ENCODE data around the gene MEPCE. TPM values are rescaled to one million over a fixed set of nuclear protein-coding genes. Genes with fewer than 3 reads are reported as not detected.
"Not testable (repeated sequence)": the region's sequence is repeated elsewhere in the genome, so short reads cannot be mapped to it uniquely, and the experiment has no call there.

Gene MEPCE
- total RNA-seq, 1 experiment from 2014 or later = 72.1 TPM

DNA sequence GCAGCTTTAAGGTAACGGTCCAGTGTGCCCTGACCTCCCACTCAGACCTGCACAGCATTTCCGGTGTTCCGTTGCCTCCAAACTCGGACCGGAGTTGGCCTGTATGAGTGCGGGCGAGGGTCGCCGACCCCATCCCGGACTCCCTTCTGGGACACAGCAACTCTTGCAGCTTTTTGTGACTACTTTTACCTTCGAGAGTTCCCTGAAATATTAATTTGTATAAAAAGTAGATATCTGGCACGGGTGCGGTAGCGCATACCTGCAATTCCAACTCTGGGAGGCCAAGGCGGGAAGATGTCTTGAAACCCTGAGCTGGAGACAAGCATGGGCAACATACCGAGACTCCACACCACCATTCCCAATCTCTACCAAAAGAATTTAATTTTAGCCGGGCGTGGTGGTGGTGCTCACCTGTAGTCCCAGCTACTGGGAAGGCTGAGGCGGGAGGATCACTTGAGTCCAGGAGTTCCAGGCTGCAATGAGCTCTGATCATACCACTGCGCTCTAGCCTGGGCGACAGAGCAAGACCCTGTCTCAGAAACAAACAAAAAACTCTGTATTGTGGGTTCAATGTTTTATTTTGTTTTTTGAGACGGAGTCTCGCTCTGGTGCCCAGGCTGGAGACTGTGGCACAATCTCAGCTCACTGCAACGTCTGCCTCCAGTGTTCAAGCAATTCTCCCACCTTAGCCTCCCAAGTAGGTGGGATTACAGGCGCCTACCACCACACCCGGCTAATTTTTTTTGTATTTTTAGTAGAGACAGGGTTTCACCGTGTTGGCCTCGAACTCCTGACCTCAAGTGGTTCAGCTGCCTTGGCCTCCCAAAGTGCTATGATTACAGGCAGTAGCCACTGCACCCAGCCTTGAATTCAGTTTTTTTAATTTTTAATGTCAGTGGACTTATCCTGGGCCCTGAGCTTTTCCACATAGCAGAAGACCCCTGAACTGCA, 7.8 kb downstream of the MEPCE start:
- BruUV-seq (replicated peaks) = no TSS peak
- ATAC-seq (no peak), DNase-seq (ENCODE audit: low read depth, low spot score) (no peak)
- Histone ChIP-seq H3K9me3 (ENCODE audit: control insufficient read depth, insufficient read depth, low read depth, low read length) (no peaks in the 10 kb centered on the region), H3K27ac (ENCODE audit: low read length) (peak overlapping the region; percentile 86), H3K36me3 (ENCODE audit: control insufficient read depth, insufficient read depth, low read length) (no peaks in the 10 kb centered on the region), H3K4me3 (ENCODE audit: low read depth in 2 of 2, low read length in 2 of 2) (peak overlapping the region; percentile 67 to 82), H3K27me3 (ENCODE audit: control insufficient read depth, insufficient read depth, low read length) (no peaks in the 10 kb centered on the region), H3K4me1 (ENCODE audit: control insufficient read depth, insufficient read depth, low read length) (peaks cover 26% of the 10 kb centered on the region)
- in situ Hi-C loops (cut with HindIII; ENCODE audit: low pct_unique_long_range_greater_than_20kb, low sequenced_read_pairs) = no loop called here
- ChIA-PET CTCF (interaction anchor here (0.6 to 1.0 kb wide), 2 partner anchors 31 to 108 kb away, joined by 4 to 11 read pairs; no protein-coding TSS in a partner anchor), POLR2A (interaction anchor here (0.6 to 0.7 kb wide), 2 partner anchors 9 to 297 kb away, joined by 3 to 7 read pairs; no protein-coding TSS in a partner anchor)
- TF ChIP-seq, protein P1, sequence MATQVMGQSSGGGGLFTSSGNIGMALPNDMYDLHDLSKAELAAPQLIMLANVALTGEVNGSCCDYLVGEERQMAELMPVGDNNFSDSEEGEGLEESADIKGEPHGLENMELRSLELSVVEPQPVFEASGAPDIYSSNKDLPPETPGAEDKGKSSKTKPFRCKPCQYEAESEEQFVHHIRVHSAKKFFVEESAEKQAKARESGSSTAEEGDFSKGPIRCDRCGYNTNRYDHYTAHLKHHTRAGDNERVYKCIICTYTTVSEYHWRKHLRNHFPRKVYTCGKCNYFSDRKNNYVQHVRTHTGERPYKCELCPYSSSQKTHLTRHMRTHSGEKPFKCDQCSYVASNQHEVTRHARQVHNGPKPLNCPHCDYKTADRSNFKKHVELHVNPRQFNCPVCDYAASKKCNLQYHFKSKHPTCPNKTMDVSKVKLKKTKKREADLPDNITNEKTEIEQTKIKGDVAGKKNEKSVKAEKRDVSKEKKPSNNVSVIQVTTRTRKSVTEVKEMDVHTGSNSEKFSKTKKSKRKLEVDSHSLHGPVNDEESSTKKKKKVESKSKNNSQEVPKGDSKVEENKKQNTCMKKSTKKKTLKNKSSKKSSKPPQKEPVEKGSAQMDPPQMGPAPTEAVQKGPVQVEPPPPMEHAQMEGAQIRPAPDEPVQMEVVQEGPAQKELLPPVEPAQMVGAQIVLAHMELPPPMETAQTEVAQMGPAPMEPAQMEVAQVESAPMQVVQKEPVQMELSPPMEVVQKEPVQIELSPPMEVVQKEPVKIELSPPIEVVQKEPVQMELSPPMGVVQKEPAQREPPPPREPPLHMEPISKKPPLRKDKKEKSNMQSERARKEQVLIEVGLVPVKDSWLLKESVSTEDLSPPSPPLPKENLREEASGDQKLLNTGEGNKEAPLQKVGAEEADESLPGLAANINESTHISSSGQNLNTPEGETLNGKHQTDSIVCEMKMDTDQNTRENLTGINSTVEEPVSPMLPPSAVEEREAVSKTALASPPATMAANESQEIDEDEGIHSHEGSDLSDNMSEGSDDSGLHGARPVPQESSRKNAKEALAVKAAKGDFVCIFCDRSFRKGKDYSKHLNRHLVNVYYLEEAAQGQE (IDR thresholded peaks at IDR 0.05; ENCODE audit: insufficient read depth in 1 of 2, low read depth in 2 of 2, low read length in 1 of 2) = no peak
- TF ChIP-seq POLR2AphosphoS5 (IDR thresholded peaks at IDR 0.05; ENCODE audit: low read depth, low read length) = no peak
- no peak for TF ChIP-seq TCF7L2 (IDR thresholded peaks at IDR 0.05; ENCODE audit: low read depth, low read length)
- TF ChIP-seq SIN3A (IDR thresholded peaks at IDR 0.05; ENCODE audit: borderline replicate concordance, insufficient read depth, low read depth, low read length) = no peak
- TF ChIP-seq, protein P2, sequence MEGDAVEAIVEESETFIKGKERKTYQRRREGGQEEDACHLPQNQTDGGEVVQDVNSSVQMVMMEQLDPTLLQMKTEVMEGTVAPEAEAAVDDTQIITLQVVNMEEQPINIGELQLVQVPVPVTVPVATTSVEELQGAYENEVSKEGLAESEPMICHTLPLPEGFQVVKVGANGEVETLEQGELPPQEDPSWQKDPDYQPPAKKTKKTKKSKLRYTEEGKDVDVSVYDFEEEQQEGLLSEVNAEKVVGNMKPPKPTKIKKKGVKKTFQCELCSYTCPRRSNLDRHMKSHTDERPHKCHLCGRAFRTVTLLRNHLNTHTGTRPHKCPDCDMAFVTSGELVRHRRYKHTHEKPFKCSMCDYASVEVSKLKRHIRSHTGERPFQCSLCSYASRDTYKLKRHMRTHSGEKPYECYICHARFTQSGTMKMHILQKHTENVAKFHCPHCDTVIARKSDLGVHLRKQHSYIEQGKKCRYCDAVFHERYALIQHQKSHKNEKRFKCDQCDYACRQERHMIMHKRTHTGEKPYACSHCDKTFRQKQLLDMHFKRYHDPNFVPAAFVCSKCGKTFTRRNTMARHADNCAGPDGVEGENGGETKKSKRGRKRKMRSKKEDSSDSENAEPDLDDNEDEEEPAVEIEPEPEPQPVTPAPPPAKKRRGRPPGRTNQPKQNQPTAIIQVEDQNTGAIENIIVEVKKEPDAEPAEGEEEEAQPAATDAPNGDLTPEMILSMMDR (IDR thresholded peaks at IDR 0.05) = no peak
- intact Hi-C loops (cut with micrococcal nuclease; ENCODE audit: unreplicated experiment) = no loop called here

DNA sequence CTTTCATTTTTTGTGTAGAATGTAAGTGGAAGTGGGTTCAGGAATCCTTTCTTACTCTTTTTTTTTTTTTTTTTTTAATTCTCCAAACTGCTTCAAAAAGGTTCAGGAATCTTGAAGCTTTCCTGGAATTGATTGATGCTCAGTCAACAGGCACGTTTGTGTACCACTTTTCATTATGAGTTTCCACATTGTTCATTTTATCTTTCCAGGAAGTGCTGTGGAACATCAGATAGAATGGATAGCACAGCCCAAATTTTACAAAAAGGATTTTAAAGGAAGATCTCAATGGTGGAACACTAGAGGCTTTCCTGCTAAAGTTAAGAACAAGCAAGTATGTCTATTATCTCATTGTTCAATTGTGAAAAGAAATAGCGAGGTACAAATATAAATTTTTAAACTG, 8.5 kb downstream of the MEPCE start:
- ChIA-PET POLR2A (interaction anchor here (0.6 kb wide), 2 partner anchors 56 to 122 kb away, joined by 8 to 12 read pairs; no protein-coding TSS in a partner anchor), CTCF (interaction anchor here (0.6 kb wide), 1 partner anchor 31 kb away, joined by 11 read pairs; no protein-coding TSS in a partner anchor)
- ATAC-seq (no peak), DNase-seq (ENCODE audit: low read depth, low spot score) (no peak)
- H3K4me3 ChIP-seq (ENCODE audit: low read depth in 2 of 2, low read length in 2 of 2) = no peak overlapping the region
- peaks cover 18% of the 10 kb centered on the region for H3K4me1 ChIP-seq (ENCODE audit: control insufficient read depth, insufficient read depth, low read length)
- no peaks in the 10 kb centered on the region for H3K9me3 ChIP-seq (ENCODE audit: control insufficient read depth, insufficient read depth, low read depth, low read length)
- TF ChIP-seq, protein P2 (IDR thresholded peaks at IDR 0.05) = no peak
- TF ChIP-seq SIN3A (IDR thresholded peaks at IDR 0.05; ENCODE audit: borderline replicate concordance, insufficient read depth, low read depth, low read length) = no peak
- no peak for TF ChIP-seq POLR2AphosphoS5 (IDR thresholded peaks at IDR 0.05; ENCODE audit: low read depth, low read length)
- TF ChIP-seq, protein P1 (IDR thresholded peaks at IDR 0.05; ENCODE audit: insufficient read depth in 1 of 2, low read depth in 2 of 2, low read length in 1 of 2) = no peak
- no peak for TF ChIP-seq TCF7L2 (IDR thresholded peaks at IDR 0.05; ENCODE audit: low read depth, low read length)
- H3K36me3 ChIP-seq (ENCODE audit: control insufficient read depth, insufficient read depth, low read length) = no peaks in the 10 kb centered on the region
- in situ Hi-C loops (cut with HindIII; ENCODE audit: low pct_unique_long_range_greater_than_20kb, low sequenced_read_pairs) (no loop called here), intact Hi-C loops (cut with micrococcal nuclease; ENCODE audit: unreplicated experiment) (no loop called here)
- H3K27ac ChIP-seq (ENCODE audit: low read length) = no peak overlapping the region
- BruUV-seq (replicated peaks) = no TSS peak
- H3K27me3 ChIP-seq (ENCODE audit: control insufficient read depth, insufficient read depth, low read length) = no peaks in the 10 kb centered on the region

DNA sequence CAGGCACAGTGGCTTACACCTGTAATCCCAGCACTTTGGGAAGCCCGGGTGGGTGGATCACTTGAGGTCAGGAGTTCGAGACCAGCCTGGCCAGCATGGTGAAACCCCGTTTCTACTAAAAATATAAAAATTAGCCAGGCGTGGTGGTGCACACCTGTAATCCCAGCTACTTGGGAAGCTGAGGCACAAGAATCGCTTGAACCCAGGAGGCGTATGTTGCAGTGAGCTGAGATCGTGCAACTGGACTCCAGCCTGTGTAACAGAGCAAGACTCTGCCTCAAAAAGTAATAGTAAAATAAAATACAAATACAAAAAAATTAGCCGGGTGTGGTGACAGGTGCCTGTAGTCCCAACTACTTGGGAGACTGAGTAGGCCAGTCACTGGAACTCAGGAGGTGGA, 9.1 kb downstream of the MEPCE start:
- H3K4me3 ChIP-seq (ENCODE audit: low read depth in 2 of 2, low read length in 2 of 2); in situ Hi-C loops (cut with HindIII; ENCODE audit: low pct_unique_long_range_greater_than_20kb, low sequenced_read_pairs); BruUV-seq (replicated peaks); H3K27me3 ChIP-seq (ENCODE audit: control insufficient read depth, insufficient read depth, low read length); DNase-seq (ENCODE audit: low read depth, low spot score); ATAC-seq; H3K36me3 ChIP-seq (ENCODE audit: control insufficient read depth, insufficient read depth, low read length); CTCF ChIA-PET; intact Hi-C loops (cut with micrococcal nuclease; ENCODE audit: unreplicated experiment); H3K9me3 ChIP-seq (ENCODE audit: control insufficient read depth, insufficient read depth, low read depth, low read length); H3K27ac ChIP-seq (ENCODE audit: low read length): not testable (repeated sequence)
- peaks cover 13% of the 10 kb centered on the region for H3K4me1 ChIP-seq (ENCODE audit: control insufficient read depth, insufficient read depth, low read length)
- POLR2A ChIA-PET = interaction anchor here (0.6 kb wide), 2 partner anchors 57 to 121 kb away, joined by 8 to 12 read pairs; no protein-coding TSS in a partner anchor
